CD4-positive, alpha-beta T cell treated with Interleukin-4 for 1 hour (primary cell): ENCODE measurements around the gene TNS1.

Source experiments
- DNase-seq, 2 donors: peaks; one replicate each; pipeline ENCODE4 v3.0.0-alpha.2; 2020 to 2022

TNS1 gene

GRCh38 chr2:218015586-218016521, 13.1 kb upstream of the TNS1 start:
- DNase-seq: no peak

DNA sequence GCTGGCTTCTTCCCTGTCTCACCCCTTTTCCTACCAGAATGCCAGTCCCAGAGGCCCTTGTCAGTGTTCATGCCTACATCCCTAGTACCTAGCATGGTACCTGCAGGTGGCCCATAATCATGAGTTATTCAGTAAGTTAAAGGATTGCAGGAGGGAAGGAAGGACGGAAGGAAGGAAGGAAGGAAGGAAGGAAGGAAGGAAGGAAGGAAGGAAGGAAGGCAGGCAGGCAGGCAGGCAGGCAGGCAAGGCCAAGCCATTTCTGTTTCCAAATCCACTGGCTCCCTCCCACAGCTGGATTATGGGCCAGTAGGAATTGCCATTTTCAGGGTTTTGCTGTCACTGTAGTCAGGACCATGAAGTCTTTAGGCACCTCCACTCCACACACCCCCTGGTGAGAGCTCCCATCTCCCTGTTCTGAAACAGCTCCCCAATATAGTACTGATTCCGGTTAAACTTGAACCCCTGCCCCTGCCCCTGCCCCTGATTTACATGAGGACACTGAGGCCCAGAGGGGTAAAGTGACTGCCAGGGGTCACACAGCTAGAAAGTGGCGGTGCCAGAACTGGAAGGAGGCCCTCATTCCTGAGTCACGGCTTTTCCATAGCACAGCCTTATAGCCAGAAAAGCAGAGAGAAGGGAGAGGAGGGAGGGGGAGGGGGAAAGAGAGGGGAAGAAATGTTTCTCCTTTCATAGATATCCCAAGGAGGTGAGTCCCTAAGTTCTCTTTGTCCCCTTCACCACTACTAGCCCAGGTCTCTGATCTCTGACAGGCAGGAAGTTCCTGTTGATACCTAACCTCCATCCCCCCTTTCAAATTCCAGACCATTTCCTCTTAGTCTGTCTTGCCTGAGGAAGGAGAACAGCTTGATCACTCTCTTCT, 12.2 kb upstream of the TNS1 start:
- DNase-seq: no peak

DNA sequence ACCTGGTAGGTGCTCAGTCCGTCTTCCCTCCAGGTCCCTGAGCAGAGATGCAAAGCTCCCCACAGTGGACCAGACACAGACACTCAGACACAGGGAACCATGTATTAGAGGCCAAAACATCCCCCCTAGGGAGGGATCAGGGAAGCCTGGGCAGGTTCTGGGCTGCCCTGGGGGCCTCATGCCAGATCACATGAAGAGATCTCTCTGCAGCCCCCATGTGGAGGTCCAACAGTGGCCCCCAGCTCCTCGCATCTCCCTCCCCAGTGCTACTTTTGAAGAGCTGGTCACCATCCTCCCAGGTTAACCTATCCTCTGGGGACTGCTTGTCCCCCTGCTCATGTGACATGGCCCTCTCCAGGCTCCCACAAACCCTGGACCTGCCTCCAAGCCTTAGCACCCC, 10.5 kb upstream of the TNS1 start:
- DNase-seq: no peak

GRCh38 chr2:218012284-218012683, 9.5 kb upstream of the TNS1 start:
- no peak for DNase-seq

- no peak for DNase-seq
These were observed 8.9 kb upstream of the TNS1 start for GRCh38 chr2:218011653-218012040.

DNA sequence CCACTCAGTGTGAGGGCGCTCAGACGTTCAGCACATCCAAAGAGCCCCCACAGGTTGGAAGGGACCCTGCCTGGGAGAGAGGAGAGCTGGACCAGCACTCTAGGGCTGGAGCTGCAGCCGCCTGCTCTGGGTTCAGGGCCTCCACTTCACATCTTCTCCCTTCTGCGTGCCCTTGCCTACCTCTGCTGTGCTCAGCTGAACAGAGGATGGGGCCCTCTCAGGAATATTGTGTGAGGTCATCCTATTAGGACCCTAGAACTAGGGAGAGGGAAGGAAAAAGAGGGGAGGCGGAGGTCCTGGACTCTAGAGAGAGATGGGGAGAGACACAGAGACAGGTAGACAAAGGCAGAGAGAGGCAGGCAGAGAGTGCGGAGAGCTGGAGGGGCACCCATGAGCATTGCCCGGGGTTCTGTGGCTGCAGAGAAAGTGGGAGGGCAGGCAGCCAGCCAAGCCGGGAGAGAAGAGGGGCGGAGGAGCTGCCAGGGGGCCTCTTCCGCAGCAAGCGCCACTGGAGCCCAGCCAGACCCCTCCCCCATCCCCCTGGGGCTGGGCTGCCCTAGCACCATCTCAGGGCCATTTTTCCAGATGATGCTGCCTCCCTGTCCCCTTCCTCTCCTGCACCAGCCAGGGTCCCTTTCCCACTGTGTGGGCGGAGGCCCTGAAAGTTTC, 8.3 kb upstream of the TNS1 start:
- DNase-seq: no peak

- peak in 1 of 2 donors; percentile 15 for DNase-seq
These were observed 7.6 kb upstream of the TNS1 start for GRCh38 chr2:218010140-218010983.

DNA sequence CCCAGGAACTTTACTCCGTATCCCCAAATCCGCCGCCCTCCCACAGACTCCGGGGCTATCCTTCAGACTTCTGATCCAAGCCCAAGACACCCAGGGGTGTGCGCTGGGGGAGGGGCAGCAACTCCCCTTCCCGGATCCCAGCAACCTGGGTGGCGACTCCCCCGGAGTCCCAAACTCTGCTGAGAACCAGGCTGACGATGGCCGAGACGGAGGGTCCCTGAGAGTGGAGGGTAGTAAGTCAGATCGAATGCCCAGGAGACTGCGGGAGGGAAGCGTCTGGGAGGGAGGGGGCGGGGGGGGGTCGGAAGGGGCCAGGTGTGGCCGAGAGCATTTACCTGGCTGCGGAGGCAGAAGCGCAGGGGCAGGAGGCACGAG, 7.0 kb upstream of the TNS1 start:
- no peak for DNase-seq

GRCh38 chr2:218009231-218009630, 6.4 kb upstream of the TNS1 start:
- DNase-seq: no peak

GRCh38 chr2:218008060-218009040, 5.6 kb upstream of the TNS1 start:
- no peak for DNase-seq

DNA sequence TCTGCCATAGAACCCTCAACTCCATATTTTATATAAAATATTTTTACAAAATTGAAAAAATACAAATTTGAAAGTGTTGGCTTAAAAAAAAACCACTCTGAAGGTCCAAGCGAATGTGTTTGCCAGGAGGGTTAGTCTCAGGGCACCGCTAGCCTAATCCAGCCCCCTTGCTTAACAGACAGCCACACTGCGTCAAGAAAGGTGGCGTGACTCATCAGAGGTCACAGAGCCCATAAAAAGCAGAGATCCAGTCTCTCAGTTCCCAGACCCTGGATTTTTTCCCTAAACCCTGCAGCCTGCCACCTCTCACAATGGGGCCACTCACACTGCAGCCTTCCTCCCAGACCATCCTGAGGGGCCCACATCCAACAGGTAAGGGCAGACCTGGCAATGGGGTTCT, 3.9 kb upstream of the TNS1 start:
- no peak for DNase-seq

DNA sequence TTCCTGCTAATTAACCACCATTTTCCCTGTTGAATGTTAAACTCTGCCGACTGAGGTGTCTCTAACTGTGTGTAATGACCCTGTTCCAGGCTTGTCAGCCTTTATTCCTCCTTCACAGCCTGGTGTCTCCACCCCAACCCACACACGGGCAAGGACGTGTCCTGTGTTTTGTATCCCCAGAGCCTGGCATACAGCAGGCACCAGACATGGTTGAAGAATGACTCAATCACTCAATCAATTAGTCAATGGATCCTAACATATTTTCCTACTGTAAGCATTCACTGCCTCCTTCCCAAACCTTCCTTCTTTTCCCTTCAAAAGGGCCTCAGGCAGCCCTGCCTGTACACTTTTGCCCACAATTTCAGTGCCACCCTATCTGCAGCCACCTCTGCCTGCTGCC, 2.7 kb upstream of the TNS1 start:
- no peak for DNase-seq

- DNase-seq: no peak
These were observed 2.2 kb upstream of the TNS1 start for GRCh38 chr2:218005028-218005427.

- no peak for DNase-seq
These were observed 1.2 kb upstream of the TNS1 start for GRCh38 chr2:218003981-218004419.

DNA sequence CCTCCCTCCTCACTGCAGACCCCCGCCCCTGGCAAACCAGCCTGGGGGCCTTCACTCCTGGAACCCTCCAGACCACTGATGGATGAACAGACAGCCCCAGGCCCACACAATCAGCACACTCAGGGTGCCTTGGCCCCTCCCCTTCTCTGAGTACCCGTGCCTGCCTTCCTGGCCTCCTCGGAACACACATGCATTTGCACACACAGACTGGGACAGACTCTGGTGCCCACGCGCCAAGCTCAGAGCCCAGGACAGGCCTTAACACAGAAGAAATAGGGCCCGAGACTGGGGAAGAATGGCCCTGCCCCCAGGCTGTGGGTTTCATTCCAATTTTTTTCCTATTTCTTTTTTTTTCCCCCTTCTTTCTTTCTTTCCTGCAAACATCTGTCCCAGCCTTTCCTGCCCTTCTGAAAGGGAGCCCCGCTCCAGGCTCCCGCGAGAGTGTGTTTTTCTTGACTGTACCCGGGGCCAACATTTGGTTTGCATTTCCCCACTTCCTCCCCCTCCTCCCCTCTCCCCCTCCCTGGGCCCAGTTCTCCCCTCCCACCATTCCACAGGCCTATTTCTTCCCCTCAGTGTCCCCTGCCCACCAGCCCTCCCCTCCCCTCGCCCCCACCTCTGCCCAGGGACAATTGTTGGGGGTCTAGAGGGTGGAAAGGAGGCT, 618 bp upstream of the TNS1 start:
- no peak for DNase-seq

DNA sequence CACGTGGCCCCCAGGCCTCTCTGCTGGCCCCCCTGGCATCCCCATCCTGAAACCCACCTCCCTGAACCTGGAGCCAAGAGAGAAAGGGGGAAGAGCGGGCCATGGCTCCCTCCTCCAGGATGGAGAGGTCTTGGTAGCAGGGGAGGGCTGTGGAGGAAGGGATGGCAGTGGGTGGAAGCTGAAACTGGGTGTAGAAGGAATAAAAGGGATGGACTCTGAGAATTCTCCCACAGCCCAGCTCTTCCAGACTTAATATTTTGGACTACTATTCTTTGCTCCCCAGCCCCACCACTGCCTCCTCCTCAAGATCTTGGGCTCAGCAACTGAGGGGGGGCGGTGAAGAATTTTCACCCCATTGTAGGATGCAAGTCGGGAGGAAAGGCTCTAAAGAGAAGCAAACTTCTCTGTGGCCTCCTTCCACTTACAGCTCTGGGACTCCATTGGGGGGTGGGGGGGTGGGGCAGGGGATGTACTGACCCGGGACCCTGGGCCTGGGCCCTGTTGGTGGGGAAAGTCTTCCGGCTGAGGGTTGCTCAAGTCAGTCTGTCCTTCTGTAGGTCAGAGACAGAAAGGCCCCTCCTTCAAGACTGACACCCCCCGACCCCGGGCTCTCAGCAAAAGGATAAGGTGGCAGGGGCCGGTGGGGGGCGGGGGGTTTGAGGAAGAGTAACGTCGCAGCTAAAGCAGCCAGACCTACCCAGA, 501 bp downstream of the TNS1 start:
- DNase-seq: no peak

DNA sequence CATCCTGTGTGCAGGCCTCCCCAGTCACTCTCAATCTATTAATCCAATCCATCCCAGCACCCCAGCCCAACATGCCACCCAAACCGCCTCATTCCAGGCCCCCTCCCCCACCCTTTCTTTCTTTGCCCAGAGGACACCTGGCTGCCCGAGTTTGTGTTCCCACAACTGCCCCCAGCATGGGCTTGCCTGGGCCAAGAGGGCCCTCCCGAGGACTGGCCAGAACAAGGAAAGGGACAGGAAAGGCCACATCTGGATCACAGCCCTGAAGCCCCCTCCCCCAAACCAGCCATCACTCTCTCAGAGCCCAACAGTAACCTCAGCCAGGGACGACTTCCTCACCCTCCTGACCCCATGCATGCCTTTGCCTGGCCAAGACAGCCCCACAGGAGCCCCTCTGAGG, 1.2 kb downstream of the TNS1 start:
- DNase-seq: no peak

DNA sequence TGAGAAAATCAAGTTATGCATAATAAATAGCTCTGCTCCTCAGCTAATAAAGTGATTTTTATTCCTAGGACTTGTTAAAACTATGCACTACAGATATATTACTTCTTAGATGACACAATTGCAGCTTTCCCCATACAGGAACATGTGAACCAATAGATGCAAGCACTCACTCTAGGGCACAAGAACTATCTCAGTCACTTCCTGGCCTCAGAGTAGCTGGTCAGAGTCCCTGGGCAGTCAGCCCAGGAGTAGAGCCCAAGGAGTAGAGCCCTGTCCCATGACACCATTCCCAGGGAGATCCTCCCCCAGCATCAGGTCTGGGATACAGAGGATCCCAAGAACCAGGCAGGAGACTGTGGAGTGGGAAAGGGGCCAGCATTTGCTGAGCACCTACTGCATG, 2.7 kb downstream of the TNS1 start:
- no peak for DNase-seq

- DNase-seq: no peak
These were observed 3.2 kb downstream of the TNS1 start for GRCh38 chr2:217999595-217999959.
